Measurements from ENCODE around the gene SKI.

GRCh38 chr1:2307972-2308371, 79.9 kb downstream of the SKI start:
- TF ChIP-seq POLR2A (IDR thresholded peaks at IDR 0.05; ENCODE audit: control extremely low read depth in 1 of 2, low read depth in 2 of 2, low read length in 2 of 2) (no peak), TAF1 (IDR thresholded peaks at IDR 0.05; ENCODE audit: low read depth, low read length) (no peak), SP1 (IDR thresholded peaks at IDR 0.05; ENCODE audit: low read depth, low read length) (no peak), CTCF (IDR thresholded peaks at IDR 0.05; ENCODE audit: control extremely low read depth in 1 of 3, insufficient read depth in 1 of 3, low read depth in 1 of 3, low read length in 3 of 3) (no peak), ZNF274 (IDR thresholded peaks at IDR 0.05; ENCODE audit: borderline replicate concordance, extremely low read depth, low read length) (no peak), CBX5 (IDR thresholded peaks at IDR 0.05; ENCODE audit: low read depth, low read length) (no peak), RFX5 (IDR thresholded peaks at IDR 0.05; ENCODE audit: borderline replicate concordance, low read depth, low read length) (no peak), EZH2 (IDR thresholded peaks at IDR 0.05; ENCODE audit: low read depth, low read length, severe bottlenecking) (no peak), CBX8 (IDR thresholded peaks at IDR 0.05; ENCODE audit: borderline replicate concordance, low read depth, low read length) (no peak)

Measured in H1 (cell line).